GM08714 (cell line): Measurements from ENCODE around the gene RXRA.

ENCODE experiments used
- H3K4me3 ChIP-seq: fragments of 200-500 bp; sonication (Bioruptor generic); 2 replicates; pipeline ENCODE4 v1.5.1; 2014; ENCODE audit warnings: mild to moderate bottlenecking, low read length, inconsistent platforms
- ZNF274 ChIP-seq: IDR thresholded peaks from 2 replicates; pipeline ENCODE4 v1.6.1; 2012; ENCODE audit warnings: mild to moderate bottlenecking, low read depth, low read length

Gene RXRA

DNA sequence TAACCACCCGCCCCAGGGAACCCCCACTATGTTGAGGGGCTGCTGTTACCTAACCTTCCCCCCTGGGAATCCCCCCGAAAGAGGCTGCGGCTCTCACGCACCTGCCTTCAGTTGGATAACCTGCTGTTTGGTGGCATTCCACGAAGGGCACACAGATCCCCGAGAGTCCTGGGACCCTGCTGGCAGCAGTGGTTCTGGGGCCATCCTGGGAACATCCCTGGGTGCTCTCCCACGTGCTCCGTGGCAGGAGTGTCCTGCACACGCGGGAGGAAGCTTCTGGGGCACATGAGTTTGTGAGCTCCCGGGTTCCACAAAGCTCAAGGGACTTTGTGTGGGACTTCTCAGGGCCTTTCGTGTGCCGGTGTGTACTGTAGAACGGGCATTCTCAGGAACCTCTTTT is 102.3 kb downstream of the RXRA start:
- no peak for TF ChIP-seq ZNF274
- H3K4me3 ChIP-seq = no peak overlapping the region

DNA sequence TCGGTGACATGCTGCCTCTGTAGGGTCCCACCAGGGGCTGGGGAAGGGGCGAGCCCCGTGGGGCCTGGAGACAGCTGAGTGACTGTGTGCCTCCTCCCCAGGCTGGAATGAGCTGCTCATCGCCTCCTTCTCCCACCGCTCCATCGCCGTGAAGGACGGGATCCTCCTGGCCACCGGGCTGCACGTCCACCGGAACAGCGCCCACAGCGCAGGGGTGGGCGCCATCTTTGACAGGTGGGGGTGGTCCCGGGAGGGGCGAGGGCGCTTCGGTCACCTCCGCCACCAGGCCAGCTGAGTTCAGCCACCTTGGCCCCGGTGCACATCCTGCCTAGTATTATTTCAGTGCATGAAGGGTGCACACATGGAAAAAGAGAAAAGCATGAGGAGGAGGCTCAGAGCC is 102.8 kb downstream of the RXRA start:
- no peak for TF ChIP-seq ZNF274
- no peak overlapping the region for H3K4me3 ChIP-seq

DNA sequence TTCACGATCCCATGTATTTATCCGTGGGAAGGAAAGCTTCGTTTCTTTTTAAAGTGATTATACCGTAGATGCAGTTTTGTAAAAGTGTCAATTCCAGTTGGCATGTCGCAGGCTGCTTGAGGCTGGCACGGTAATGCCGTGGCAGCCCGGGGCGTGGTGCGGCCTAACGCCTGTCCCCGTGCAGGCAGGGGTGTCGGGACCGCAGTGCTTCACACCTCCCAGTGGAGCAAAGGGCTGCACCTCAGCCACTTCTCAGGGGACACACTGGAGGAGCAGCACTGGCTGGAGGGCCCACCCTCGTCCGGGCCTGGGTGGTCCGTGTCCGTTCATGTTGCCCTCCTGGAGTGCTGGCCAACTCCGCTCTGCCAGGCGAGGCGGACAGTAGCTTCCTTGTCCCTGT is 103.2 kb downstream of the RXRA start:
- no peak overlapping the region for H3K4me3 ChIP-seq
- no peak for TF ChIP-seq ZNF274

DNA sequence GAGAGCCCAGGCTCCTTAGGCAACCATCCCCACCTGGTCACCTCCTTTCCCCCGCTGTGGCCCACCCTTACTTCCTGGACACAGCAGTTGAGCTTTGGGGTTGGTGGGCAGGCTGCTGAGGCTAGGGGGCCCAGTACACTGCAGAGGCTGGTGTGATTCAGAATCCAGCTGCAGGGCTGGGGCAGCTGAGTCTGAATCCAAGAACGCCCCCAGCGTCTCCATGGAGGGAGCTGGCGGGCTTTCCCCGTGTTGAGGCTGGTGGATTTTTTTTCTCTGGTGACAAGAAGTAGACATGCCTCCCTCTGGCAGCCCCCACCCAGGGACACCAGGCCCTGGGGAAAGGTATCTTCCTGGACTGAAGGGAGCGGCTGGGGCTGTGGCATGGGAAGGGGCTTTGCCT is 104.8 kb downstream of the RXRA start:
- H3K4me3 ChIP-seq = no peak overlapping the region
- no peak for TF ChIP-seq ZNF274

DNA sequence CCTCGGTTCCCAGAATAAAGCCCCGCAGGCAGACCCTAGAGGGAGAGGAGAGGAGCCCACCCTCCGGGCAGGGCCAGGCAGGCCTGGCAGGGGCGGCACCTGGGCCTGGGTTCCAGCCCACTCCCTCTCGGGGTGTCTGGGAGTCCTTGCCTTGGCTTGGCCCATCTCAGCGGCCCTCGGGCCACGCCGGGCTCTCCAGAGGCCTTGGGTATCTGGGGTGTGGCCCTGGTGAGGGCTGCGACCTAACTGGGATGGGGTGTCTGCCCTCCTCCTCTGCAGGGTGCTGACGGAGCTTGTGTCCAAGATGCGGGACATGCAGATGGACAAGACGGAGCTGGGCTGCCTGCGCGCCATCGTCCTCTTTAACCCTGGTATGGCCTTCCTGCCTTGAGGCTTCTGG is 105.4 kb downstream of the RXRA start:
- no peak for TF ChIP-seq ZNF274
- H3K4me3 ChIP-seq = no peak overlapping the region

GRCh38 chr9:134432471-134432870 is 106.2 kb downstream of the RXRA start:
- no peak overlapping the region for H3K4me3 ChIP-seq
- no peak for TF ChIP-seq ZNF274

DNA sequence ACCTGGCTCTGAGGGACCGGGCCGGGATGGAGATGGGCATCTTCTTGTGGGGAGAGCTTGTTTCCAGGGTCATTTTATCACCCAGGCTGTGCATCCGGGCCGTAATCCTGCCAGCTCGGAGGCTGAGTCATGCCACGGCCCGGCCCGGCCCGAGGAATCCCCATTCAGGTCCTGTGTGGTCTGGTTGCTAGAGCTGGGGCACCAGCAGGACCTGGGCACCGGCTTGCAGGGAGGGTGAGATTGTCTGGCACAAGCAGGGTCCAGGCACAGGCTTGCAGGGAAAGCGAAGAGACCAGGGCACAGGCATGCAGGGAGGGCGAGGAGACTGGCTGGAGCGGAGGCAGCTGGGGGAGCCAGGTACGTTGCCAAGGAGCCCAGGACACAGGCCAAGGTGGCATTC is 106.8 kb downstream of the RXRA start:
- no peak for TF ChIP-seq ZNF274
- H3K4me3 ChIP-seq = no peak overlapping the region

DNA sequence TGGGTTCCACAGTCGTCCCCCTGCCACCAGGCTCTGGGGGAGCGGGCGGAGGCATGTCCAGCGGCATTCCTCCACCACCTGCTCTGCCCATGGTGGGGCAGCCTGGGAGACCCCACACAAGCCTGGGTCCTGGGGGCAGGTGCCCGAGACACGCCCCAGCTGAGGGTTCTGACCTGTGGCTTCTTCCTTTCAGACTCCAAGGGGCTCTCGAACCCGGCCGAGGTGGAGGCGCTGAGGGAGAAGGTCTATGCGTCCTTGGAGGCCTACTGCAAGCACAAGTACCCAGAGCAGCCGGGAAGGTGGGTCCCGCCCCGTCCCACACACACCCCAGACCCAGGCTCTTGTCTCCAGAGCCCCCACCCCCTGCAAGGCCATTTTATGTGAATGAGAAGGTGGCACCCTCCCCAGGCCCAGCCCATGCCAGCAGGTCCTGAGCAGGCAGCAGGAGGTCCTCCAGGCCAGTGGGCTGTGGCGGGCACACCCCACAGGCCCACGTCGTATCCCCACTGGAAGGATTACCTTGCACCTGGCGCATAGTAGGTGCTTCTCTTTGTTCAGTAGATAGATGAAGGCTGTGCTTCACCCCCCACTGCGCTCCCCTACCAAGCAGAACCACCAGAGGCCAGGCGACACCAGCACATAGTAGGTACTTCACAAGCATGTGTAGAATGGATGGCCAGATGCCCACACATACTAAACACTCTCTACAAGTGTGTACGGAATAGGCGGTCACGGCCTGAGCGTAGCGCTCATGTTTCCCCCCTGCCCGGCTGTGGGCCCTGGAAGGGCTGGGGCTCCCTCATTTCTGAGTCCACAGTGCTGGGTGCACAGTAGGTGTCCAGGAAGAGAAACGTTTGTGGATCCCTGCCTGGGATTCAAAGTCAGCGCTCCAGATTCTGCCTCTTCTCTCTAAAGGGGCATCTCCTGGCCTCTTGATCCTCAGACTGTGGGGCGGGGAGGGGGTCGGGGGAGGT is 107.9 kb downstream of the RXRA start:
- no peak for TF ChIP-seq ZNF274
- no peak overlapping the region for H3K4me3 ChIP-seq

- H3K4me3 ChIP-seq = no peak overlapping the region
- no peak for TF ChIP-seq ZNF274
Measured at GRCh38 chr9:134434894-134435506, 108.7 kb downstream of the RXRA start.

- H3K4me3 ChIP-seq = no peak overlapping the region
- no peak for TF ChIP-seq ZNF274
Measured at GRCh38 chr9:134435550-134436378, 109.5 kb downstream of the RXRA start.

DNA sequence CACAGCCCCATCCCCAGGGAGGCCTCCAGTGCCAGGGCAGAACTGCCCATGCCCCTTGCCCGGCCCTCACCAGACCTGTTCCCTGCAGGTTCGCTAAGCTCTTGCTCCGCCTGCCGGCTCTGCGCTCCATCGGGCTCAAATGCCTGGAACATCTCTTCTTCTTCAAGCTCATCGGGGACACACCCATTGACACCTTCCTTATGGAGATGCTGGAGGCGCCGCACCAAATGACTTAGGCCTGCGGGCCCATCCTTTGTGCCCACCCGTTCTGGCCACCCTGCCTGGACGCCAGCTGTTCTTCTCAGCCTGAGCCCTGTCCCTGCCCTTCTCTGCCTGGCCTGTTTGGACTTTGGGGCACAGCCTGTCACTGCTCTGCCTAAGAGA is 110.1 kb downstream of the RXRA start:
- no peak overlapping the region for H3K4me3 ChIP-seq
- TF ChIP-seq ZNF274 = no peak

GRCh38 chr9:134436911-134437310 is 110.7 kb downstream of the RXRA start:
- TF ChIP-seq ZNF274 = no peak
- no peak overlapping the region for H3K4me3 ChIP-seq

GRCh38 chr9:134437403-134438194 is 111.3 kb downstream of the RXRA start:
- no peak overlapping the region for H3K4me3 ChIP-seq
- no peak for TF ChIP-seq ZNF274
